Measurements from ENCODE around the gene TNK2.
"Not testable (repeated sequence)": the region's sequence is repeated elsewhere in the genome, so short reads cannot be mapped to it uniquely, and the experiment has no call there.

TNK2 gene

DNA sequence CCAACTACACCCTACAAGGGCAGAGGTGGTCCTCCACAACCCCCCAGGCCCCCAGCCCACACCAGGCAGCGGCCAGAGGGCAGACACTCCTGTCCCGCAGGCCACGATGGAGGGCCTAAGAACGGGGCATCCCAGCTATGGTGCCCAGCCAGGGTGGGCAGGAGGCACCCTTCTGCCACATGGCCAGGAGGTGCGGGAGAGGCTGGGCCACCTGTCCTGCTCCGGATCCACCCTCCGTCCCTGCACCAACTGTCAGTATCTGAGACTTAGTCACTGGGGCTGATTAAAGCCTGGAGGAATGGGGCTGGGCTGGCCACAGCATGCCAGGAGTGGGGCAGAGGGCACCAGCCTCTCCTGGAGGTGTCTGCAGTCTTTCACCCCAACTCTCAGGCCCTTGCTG is 37.9 kb downstream of the TNK2 start:
- no peak for DNase-seq (ENCODE audit: low read depth in 2 of 2)

DNA sequence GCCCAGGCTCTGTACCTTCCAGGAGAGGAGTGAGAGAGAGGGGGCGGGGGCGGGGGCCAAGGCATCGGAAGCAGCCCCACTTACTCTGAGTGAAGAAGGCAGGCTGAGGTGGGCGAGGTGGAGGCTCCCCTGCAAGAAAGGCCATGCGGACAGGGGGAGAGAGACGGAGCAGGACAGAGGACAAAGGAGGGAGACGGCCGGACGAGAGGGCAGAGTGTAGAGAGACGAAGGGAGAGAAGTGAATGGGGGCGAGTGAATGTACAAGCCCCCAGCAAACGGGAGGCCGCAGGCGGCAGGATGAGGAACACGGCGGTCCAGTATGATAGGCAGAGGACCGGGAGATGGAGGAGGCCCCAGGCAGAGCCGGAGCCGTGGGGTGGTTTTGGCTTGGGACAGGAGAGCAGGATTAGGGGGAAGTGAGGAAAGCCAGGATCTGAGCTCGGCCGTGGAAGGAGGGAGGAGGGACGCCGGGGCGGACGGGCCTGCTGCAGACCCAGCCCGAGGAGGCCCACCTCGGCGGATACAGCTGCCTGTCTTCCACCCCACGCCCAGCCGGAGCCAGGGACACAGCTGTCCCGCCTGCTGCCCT is 38.8 kb downstream of the TNK2 start:
- no peak for DNase-seq (ENCODE audit: low read depth in 2 of 2)

DNA sequence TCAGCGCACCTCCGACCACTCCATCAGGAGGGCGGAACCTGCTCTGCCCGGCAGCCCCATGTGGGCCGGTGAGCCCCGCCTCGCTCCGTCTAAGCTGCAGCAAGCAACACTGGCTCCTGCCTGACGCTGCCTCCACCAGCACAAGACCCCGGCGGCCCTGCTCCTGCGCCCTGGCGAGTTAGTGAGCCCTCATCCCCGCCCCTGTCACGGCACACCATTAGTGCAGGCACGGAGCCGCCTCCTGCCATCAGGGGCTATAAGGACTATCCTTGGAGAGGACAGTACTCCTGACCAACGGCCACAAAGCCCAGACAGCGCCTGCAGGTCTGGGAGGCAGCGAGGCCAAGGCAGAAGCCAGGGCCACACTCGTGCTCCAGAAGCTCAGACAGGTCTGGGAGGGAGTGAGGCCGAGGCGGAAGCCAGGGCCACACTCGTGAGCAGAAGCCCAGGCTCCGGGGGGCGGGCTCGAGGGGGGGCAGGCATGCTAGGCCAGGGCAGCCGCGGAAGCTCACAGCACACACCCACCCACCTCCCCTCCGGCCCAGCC is 39.4 kb downstream of the TNK2 start:
- no peak for DNase-seq (ENCODE audit: low read depth in 2 of 2)

DNA sequence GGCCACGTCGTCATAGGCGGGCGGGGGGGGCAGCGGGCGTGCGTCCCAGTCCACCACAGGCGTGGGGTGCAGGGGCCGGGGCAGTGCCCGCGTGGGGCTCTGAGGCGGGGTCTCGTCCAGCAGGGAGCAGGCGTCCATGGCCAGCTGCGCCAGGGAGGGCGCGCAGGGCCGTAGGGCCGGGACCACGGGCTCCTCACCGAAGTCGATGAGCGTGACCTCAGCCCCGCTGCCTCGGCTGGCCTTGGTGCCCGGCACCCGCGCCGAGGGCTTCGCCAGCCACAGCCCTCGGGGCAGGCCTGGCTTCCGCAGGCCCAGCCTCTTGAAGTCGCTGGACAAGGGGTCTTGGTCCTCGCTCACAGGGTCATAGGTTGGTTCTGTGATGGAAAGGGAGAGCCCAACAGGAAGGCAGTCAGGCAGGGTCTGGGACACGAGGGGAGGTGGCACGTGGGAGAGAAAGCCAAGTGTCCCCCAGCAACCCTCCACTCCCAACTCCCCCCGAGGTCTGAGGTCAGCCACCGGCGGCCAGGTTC is 40.0 kb downstream of the TNK2 start:
- DNase-seq (ENCODE audit: low read depth in 2 of 2), result no peak

DNA sequence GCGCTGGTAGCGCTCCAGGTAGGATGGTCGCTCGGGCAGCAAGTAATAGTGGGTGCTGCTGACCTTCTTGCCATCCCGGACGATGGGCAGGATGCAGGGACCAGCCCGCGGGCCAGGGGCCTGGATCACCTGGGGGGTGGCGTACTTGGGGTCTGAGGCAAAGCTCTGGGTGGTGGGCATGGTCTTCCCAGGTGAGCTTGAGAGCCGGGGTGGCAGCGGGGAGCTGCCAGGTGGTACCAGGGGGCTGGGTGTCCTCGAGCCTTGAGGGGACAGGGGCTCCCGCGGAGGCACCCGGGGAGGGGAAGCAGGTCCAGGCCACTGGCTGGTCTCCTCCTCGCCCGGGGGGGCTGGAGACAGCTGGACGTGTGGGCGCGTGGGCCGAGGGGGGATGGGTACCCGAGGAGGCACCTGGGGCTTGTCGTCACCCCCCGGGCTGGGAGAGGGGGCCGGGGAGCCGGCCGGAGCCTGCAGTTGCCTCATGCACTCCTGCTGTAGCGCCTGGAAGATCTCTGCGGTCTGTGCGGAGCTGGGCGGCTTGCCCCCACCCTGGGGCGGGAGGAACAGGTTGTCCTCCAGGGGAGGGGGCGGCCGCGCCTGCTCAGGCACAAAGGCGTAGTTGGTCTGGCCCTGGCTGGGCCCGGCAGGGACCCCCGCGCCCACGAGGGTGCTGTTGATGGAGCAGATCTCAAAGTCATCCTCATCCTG is 40.6 kb downstream of the TNK2 start:
- DNase-seq (ENCODE audit: low read depth in 2 of 2), result no peak

DNA sequence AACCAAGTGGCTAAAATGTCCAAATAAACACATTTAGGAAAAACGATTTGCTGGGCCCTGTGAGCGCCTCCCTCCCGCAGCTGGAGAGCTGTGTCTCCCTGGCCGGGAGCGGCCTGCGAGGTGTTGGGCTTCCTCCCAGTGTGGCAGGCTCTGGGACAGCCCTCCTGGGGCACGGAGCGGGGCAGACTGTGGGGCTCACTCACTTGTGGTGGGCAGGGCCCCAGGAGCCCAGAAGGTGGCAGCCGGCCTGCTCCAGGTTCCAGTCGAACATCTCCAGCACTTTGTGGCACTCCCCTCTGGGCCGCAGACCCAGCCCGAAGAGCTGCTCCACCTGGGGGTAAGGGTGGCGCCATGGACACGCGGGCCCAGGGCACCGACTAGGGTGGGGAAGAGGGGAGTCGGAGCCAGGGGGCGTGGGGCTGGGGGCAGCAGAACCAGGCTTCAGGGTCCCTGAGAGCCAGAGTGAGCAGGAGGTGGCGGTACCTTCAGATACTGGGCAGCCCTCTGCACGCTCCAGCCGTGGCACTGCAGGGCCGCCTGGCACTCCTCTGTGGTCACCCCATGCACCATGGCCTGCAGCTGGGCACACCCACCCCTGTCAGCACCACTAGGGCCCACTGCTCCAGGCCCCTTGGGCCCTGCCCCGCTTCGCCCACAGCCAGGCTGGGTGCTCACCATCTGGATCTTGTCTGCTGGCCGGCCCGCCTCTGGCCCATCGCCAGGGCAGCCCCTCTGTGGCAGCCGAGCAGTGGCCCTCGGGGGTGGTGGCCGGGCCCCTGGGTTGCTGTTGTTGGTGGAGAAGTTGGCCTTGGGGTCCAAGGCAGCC is 41.5 kb downstream of the TNK2 start:
- no peak for DNase-seq (ENCODE audit: low read depth in 2 of 2)

DNA sequence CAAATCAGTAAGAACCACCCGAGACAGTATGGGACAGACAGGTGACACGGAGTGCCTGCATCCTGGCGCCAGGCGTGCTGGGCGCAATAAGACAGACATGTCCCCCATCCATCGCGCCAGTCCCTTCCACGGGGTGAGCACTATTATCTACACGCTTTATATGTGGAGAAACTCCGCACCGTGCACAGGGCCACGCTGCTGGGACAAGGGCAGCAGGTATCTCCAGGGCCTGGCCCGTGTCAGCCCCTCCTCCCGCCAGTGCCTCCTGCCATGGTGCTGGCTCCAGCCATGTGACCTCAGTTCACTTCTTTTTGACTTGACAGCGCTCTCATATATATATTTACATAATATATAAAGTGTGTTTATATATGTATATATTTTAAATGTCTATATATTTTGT is 42.6 kb downstream of the TNK2 start:
- DNase-seq (ENCODE audit: low read depth in 2 of 2), result no peak

DNA sequence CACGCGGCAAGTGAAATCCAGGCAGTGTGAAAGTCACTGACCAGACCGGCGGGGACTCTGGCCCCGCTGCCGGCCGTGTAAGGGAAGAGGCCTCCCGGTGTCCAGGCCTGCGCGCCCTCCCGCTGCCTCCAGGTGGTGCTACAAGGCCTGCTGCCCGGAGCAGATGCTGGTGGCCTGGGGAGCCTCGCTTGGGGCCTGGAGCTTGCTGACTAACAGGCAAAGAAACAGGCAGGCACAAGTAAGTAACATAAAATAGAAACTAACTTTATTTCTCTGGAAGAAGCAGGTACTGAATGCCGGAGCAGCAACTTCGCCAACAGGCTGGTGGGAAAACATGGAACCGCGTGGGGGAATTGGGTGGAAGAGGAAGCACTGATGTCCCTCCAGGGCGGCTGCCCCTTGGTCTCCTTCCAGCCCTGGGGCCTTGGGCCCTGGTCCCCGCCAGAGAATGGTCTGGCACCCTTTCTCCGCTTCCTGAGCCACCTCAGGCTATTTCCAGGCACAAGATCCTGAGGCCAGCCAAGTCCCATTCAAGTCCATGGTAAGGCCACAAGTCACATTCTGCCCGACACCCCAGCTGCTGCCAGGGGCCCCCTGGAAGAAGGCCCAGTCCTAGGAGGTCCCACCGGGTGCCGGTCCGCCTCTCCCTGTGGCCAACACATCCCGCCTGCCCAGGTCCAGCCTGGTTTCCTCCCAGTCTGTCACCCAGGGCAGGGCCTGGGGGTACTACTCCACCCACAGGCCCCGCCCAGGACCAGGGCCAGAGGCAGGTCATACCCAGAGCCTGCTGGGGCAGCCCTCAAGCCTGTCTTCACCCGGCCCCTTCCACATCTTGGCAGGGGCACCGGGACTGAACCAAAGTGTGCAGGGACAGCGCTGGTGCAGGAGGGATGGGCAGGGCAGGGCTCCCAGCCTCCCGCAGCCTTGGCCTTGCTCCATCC is 45.0 kb downstream of the TNK2 start:
- DNase-seq (ENCODE audit: low read depth in 2 of 2), result peak; percentile 49 to 57

DNA sequence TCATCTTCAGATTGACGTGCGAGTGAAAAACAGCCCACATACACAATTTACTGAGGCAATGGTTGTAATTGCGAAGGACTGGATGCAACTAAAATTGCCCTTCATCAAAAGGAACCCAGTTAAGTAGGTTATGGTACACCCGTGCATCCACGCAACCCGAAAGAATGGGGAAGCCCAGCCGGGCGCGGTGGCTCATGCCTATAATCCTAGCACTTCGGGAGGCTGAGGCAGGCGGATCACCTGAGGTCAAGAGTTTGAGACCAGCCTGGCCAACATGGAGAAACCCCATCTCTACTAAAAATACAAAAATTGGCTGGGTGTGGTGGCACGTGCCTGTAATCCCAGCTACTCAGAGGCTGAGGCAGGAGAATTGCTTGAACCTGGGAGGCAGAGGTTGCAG is 46.0 kb downstream of the TNK2 start:
- DNase-seq (ENCODE audit: low read depth in 2 of 2), result not testable (repeated sequence)

DNA sequence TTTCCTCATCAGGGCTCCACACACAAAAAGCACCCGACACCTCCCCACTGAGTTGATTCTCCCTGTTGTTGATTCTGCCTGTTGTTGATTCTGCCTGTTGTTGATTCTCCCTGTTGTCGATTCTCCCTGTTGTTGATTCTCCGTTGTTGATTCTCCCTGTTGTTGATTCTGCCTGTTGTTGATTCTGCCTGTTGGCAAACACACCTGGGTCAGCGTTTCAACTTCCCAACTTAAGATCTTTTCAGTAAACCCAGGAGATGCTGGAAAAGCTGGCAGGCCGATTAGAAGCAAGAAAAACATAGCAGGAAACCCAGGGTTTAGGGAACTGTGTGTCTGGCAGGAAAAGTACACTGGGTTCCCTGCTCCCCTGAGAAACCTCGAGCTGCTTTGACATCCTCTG is 47.9 kb downstream of the TNK2 start:
- no peak for DNase-seq (ENCODE audit: low read depth in 2 of 2)

DNA sequence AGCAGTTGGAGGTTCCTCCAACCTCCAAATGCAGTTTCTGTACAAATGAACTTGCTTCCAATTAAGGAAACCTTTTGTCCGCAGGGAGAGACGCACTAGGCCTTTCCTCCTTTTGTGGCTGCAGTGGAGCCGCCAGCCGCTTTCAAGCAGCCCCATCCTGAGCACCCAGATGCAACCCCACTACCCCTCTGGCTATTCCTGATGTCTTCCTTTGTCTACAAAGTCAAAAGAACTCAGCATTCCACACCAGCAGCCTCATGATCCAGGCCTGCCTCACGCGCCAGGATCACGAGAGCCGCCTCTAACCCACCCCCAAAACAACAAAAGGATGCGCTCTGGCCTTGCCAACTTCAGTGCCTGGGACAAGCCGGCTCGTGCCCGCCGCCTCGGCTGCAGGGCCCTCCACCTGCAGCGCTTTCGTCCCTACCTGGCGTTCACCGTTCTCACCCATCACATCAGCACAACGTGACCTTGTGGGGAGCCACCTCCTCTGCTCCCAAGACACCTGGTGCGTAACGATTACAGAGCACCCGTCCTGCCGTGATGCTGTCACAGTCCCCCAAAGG is 48.4 kb downstream of the TNK2 start:
- DNase-seq (ENCODE audit: low read depth in 2 of 2), result no peak

DNA sequence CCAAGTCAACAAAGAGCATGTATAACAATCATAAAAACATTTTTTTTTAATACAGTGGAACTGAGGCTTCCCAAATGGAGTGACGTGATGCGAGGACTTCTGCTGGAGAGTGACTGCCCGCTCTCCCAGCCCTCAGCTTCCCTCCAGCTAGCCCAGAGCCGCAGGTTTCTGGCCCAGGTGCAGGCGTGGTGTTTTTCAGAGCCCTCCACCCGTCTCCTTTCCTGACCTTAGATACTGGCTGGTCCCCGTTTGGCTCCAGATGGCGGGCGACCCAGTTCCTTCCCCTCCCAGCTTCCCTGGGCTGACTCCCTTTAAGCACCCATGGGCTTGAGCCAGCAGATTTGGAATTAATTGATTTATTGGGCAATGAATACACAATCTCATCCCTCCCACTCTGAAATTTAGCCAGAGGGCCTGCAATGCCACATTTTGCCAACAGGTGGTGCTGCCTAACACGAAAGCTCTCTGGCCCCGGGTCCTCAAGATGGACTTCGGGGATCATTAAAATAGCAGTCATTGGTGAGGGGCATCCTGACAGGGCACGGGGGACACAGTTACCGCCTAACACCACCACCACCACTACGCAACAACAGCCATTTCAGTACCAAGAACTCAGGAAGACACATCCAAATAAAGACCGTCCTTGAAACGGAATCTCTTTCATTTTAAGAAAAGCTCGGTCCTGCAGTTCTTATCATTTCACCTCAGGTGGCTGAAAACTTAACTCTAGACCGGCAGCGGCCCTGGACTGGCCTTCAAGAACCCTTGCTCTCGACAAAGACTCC is 49.1 kb downstream of the TNK2 start:
- DNase-seq (ENCODE audit: low read depth in 2 of 2), result peak; percentile 69 to 71

DNA sequence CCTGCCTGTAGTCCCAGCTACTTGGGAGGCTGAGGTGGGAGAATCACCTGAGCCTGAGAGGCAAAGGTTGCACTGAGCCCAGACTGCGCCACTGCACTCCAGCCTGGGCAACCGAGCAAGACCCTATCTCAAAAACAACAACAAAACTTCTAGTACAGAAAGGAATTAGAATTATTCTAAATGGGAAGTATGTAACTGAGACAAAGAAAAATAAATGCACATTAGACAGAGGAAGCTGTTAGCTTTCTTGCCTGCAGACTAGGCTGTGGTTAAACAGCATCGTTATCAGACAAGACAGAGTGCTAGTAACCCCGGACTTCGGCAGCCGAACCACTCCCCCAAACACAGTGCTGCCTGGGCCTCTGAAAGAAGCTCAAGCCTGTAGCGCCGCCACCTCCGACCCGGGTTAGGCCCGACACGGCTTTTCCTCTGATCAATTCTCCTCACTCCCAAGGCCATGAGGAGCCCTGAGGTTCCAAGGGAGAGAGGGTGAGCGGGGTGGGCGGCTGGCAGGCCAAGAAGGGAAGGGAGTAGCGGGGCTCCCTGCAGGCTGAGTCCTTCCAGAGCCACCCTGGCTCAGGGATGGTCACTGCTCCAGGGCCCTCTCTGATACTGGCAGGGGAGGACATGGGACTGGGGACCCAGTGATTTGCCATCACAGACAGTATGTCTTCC is 51.8 kb downstream of the TNK2 start:
- no peak for DNase-seq (ENCODE audit: low read depth in 2 of 2)

DNA sequence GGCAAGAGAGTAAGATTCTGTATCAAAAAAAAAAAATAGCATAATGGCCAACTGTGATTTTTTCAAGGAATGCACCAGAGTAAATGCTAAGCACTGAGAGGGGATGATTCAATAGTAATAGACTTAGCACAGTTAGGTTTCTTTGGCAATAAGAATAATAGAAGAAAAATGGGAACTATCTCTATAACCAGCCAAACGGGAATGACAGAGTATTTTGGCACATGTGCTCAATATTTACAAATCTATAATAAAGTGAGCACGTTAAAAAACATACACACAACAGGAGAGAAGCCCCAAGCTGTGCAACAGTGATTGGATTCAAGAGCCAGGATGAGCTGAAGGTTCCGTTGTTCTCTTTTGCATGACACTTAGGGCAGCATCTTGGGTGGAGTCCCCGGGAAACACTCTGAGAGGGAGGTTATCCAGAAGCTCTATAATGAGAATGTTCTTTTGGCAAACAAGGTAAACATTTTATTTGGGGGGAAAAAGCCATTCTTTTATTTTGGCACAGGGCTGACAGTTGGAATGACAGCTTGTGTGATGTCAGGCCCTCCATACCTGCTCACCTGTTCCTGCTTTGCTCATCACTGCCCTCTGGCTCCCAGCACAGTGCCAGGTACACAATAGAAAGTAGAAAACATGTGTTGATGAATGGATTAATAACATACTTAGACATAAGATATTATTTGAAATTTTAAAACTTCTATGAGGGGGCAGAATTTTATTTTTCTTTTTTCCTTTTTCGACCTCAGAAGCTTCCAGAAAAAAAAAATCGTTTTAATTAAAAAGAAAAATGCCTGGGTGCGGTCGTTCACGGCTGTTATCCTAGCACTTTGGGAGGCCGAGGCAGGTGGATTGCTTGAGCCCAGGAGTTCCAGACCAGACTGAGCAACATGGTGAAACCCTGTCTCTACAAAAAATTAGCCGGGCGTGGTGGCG is 52.6 kb downstream of the TNK2 start:
- no peak for DNase-seq (ENCODE audit: low read depth in 2 of 2)

DNA sequence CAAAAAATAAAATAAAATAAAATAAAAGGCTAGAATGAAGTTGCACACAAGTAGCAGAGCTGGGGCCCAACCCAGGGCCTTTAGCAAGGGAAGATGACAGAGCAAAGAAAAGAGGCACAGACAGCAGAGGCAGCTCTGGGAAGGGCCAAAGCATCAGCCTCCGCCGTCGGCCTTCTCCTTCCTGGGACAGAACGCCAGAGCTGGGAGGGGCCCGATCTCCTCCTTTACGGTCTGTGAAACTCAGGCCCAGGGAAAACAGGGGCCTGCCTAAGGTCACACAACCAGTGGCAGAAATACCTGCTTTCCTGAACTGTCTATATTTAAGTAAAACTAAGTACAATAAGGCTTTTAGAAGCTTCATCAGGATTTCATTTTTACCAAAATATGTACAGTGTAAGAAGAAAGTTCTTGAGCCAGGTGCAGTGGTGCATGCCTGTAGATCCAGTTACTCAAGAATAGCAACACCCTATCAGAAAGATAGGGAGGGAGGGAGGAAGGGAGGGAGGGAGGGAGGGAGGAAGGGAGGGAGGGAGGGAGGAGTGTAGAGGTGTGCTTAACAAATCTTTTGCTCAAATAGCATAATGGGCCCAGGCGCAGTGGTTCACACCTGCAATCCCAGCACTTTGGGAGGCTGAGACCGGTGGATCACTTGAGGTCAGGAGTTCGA is 53.6 kb downstream of the TNK2 start:
- no peak for DNase-seq (ENCODE audit: low read depth in 2 of 2)

DNA sequence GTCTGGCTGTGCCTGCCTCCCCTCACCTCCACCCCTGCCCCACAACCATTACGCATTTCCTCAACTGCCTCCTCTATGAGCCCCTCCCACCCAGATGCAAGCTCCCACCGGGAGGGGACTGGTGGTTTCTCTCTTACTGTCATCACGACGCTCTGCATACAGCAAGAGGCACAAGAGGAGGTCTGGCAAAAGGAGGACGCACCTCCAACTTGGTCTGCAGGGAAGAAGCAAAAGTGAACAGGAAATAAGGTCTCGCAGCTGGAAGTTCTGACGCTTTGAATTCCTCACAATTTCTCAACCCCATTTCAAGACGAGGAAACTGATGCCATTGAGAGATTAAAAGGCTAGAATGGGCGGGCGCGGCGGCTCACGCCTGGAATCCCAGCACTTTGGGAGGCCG is 54.4 kb downstream of the TNK2 start:
- DNase-seq (ENCODE audit: low read depth in 2 of 2), result no peak

DNA sequence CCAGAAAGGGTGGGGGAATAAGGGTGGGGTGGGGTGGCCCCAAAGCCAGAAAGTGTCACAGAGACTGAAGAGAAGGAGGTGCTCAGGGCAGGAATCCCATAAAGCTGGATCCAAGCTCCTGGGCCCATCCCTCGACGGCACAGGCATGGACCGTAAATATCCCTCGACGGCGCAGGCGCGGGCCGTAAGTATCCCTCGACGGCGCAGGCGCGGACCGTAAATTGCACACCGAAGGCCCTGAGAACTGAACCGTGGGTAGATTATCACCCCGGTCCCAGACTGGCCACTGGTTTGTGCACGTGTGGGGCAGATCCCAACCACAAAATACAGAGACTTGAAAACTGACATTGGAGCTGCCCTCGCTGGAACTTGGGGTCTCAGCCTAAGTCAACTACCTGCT is 55.3 kb downstream of the TNK2 start:
- DNase-seq (ENCODE audit: low read depth in 2 of 2), result no peak

Data from activated CD4-positive, alpha-beta T cell treated with anti-CD3 and anti-CD28 coated beads for 24 hours (primary cell).